ENCODE data around the gene CCDC187.

Gene CCDC187

DNA sequence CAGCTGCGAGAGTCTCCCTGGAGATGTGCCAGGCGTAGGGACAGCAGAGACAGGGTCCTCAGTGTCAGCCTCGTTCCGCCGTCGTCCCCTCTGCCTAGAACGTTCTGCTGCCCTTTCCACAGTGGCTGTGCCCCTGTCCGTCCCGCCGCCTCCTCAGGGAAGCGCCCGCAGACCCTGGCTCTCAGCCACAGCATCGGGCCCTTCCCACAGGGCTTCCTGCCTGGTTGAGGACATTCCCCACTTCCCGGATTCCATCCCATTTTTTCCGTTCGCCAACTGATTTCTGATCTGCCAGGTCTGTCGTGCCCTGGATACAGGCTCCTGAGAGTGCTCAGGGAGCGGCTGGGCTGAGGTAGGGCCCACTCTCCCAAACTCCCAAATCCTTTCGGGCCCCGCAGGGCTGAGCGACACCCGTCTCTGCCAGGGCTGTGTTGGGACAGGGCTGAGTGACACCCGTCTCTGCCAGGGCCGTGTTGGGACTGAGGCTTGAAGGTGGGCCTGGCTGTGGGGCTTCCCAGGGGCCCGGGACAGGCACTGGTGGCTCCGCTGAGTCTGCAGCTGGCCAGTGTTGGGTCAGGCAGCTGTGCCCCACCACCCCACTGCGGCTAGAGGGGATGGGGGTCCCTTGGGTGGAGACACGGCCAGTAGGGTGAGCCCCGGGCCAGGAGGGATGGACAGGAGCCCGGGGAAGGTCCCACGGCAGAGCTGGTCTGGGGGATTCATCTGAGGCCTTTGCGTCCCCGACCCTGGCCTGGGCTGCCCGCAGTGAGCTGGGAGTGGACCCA, 43.8 kb upstream of the CCDC187 start:
- H3K4me3 ChIP-seq (ENCODE audit: low read length), result no peak overlapping the region
- H3K4me1 ChIP-seq (ENCODE audit: control insufficient read depth, low read length), result peaks cover 5% of the 10 kb centered on the region; the same call in 1 of the 2 replicates
- H3K27me3 ChIP-seq (ENCODE audit: control insufficient read depth, low read length), result peaks cover 2% of the 10 kb centered on the region
- H3K36me3 ChIP-seq (ENCODE audit: control insufficient read depth, low read length), result no peaks in the 10 kb centered on the region
- no peak overlapping the region for H3K27ac ChIP-seq (ENCODE audit: low read depth, low read length)
- H3K4me2 ChIP-seq (ENCODE audit: low read length), result no peak overlapping the region
- no peaks in the 10 kb centered on the region for H3K9me2 ChIP-seq (replicated peaks; ENCODE audit: control insufficient read depth, low read length)
- TF ChIP-seq CTCF (IDR thresholded peaks at IDR 0.05; ENCODE audit: low read depth, low read length, poor library complexity, severe bottlenecking) (no peak), EZH2phosphoT487 (IDR thresholded peaks at IDR 0.05; ENCODE audit: borderline replicate concordance, low read length) (no peak)
- H4K20me1 ChIP-seq (ENCODE audit: control insufficient read depth, insufficient read depth, low read depth, low read length), result no peaks in the 10 kb centered on the region
- no peaks in the 10 kb centered on the region for H3K9me3 ChIP-seq (ENCODE audit: control insufficient read depth, insufficient read depth, low read length)
- H3K79me2 ChIP-seq (ENCODE audit: control insufficient read depth, low read length), result no peaks in the 10 kb centered on the region
- H3F3A ChIP-seq (ENCODE audit: control insufficient read depth, insufficient read depth), result no peaks in the 10 kb centered on the region

DNA sequence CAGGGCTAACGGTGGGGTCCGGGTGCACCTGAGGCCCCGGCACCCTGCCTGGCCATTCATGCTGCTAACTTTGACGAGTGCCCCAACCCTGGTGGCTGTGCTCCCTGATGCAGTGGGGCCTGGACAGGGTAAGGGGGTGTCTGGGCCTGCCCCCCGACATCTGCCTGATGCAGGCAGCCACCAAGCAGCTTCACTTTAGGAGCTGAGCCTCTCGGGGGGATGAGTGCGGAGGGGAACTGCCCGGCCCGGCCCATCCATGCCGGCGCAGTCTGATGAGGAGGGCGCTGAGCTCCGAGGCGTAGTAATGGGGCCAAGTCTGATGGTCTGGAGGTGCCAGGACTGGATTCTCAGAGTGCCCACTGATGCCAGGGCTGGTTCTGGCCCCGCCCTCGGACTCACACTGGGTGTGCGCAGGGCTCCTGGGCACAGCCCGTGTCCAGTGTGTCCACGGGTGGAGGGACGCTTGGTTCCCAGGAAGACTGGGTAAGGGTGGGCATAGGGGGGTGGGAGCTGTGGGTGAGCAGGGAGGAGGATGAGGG, 43.1 kb upstream of the CCDC187 start:
- Histone ChIP-seq H4K20me1 (ENCODE audit: control insufficient read depth, insufficient read depth, low read depth, low read length) (no peaks in the 10 kb centered on the region), H3K27me3 (ENCODE audit: control insufficient read depth, low read length) (no peaks in the 10 kb centered on the region), H3K36me3 (ENCODE audit: control insufficient read depth, low read length) (no peaks in the 10 kb centered on the region), H3K9me2 (replicated peaks; ENCODE audit: control insufficient read depth, low read length) (no peaks in the 10 kb centered on the region), H3F3A (ENCODE audit: control insufficient read depth, insufficient read depth) (no peaks in the 10 kb centered on the region), H3K4me3 (ENCODE audit: low read length) (no peak overlapping the region), H3K4me1 (ENCODE audit: control insufficient read depth, low read length) (peaks cover 9% of the 10 kb centered on the region; the same call in 1 of the 2 replicates), H3K9me3 (ENCODE audit: control insufficient read depth, insufficient read depth, low read length) (no peaks in the 10 kb centered on the region), H3K4me2 (ENCODE audit: low read length) (no peak overlapping the region), H3K79me2 (ENCODE audit: control insufficient read depth, low read length) (no peaks in the 10 kb centered on the region), H3K27ac (ENCODE audit: low read depth, low read length) (no peak overlapping the region)
- TF ChIP-seq CTCF (IDR thresholded peaks at IDR 0.05; ENCODE audit: low read depth, low read length, poor library complexity, severe bottlenecking) (no peak), EZH2phosphoT487 (IDR thresholded peaks at IDR 0.05; ENCODE audit: borderline replicate concordance, low read length) (no peak)

DNA sequence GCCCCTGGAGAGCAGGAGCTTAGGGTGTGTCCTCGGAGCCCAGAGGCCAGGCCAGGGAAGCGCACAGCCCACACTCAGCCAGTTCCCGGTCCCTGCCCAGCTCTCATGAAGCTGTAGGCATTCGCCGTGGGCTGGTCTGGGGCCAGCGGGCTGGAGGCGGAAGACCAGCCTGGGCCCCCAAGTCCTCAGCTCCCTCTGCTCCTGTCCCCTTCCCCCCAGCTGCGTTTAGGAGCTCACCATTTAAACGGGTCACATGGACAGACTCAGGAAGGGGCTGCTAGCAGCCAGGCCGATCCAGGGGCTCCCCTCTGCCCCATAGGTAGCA, 42.2 kb upstream of the CCDC187 start:
- H3K27ac ChIP-seq (ENCODE audit: low read depth, low read length), result no peak overlapping the region
- H3K4me2 ChIP-seq (ENCODE audit: low read length), result no peak overlapping the region
- no peaks in the 10 kb centered on the region for H3K27me3 ChIP-seq (ENCODE audit: control insufficient read depth, low read length)
- TF ChIP-seq EZH2phosphoT487 (IDR thresholded peaks at IDR 0.05; ENCODE audit: borderline replicate concordance, low read length) (no peak), CTCF (IDR thresholded peaks at IDR 0.05; ENCODE audit: low read depth, low read length, poor library complexity, severe bottlenecking) (no peak)
- H3F3A ChIP-seq (ENCODE audit: control insufficient read depth, insufficient read depth), result no peaks in the 10 kb centered on the region
- no peaks in the 10 kb centered on the region for H3K79me2 ChIP-seq (ENCODE audit: control insufficient read depth, low read length)
- peaks cover 9% of the 10 kb centered on the region; the same call in 1 of the 2 replicates for H3K4me1 ChIP-seq (ENCODE audit: control insufficient read depth, low read length)
- H4K20me1 ChIP-seq (ENCODE audit: control insufficient read depth, insufficient read depth, low read depth, low read length), result no peaks in the 10 kb centered on the region
- no peaks in the 10 kb centered on the region for H3K9me3 ChIP-seq (ENCODE audit: control insufficient read depth, insufficient read depth, low read length)
- no peaks in the 10 kb centered on the region for H3K9me2 ChIP-seq (replicated peaks; ENCODE audit: control insufficient read depth, low read length)
- no peak overlapping the region for H3K4me3 ChIP-seq (ENCODE audit: low read length)
- H3K36me3 ChIP-seq (ENCODE audit: control insufficient read depth, low read length), result no peaks in the 10 kb centered on the region
